IMR-90 (cell line): Measurements from ENCODE around the gene SLC35G6. TPM values are rescaled to one million over a fixed set of nuclear protein-coding genes. Genes with fewer than 3 reads are reported as not detected.

Experiments used
- ATAC-seq: fragments of 200-7000 bp; cut with Tn5 transposase; 2 replicates; pipeline ENCODE4 v1.9.1; 2020; ENCODE audit warnings: low read depth, mild to moderate bottlenecking, moderate library complexity
- BruUV-seq: library from RNA; stranded (reverse); fragments of 400-500 nt; replicated peaks from 2 replicates; lab custom pipeline; 2021; lab: Mats Ljungman, UMichigan
- CTCF ChIA-PET: fragments of 300-600 bp; formaldehyde crosslinking; extraction: SDS; loops from one replicate; lab custom pipeline; 2021; ENCODE audit warnings: antibody characterized with exemption; lab: Yijun Ruan, JAX
- POLR2A ChIA-PET: fragments of 300-600 bp; sonication (Branson Sonifier 250); formaldehyde crosslinking; loops from one replicate; lab custom pipeline; 2022; ENCODE audit warnings: antibody characterized with exemption; ENCODE audit not compliant: unreplicated experiment; lab: Charles Lee
- DNase-seq: peaks from one replicate; pipeline ENCODE4 v3.0.0; 2013
- H2AFZ ChIP-seq: replicated peaks from 2 replicates; pipeline ENCODE3; 2013; ENCODE audit warnings: low read length, mild to moderate bottlenecking; ENCODE audit not compliant: poor library complexity
- H2AK5ac ChIP-seq: 2 replicates; pipeline ENCODE4 v1.6.1; 2013; ENCODE audit warnings: low read depth, low read length, inconsistent platforms
- H2AK9ac ChIP-seq: replicated peaks from 2 replicates; pipeline ENCODE3; 2013; ENCODE audit warnings: mild to moderate bottlenecking, low read depth, low read length, moderate library complexity; ENCODE audit not compliant: poor library complexity
- H2BK120ac ChIP-seq: 2 replicates; pipeline ENCODE4 v1.6.1; 2013; ENCODE audit warnings: low read depth, low read length, inconsistent platforms
- H2BK15ac ChIP-seq: 3 replicates; pipeline ENCODE4 v1.6.1; 2013; ENCODE audit warnings: low read depth, low read length, inconsistent platforms
- H2BK20ac ChIP-seq: 2 replicates; pipeline ENCODE4 v1.6.1; 2013; ENCODE audit warnings: low read depth, mild to moderate bottlenecking, inconsistent platforms, low read length, moderate library complexity
- H2BK5ac ChIP-seq: 2 replicates; pipeline ENCODE4 v1.6.1; 2013; ENCODE audit warnings: mild to moderate bottlenecking, low read depth, low read length, inconsistent platforms; ENCODE audit not compliant: poor library complexity, severe bottlenecking
- H3K14ac ChIP-seq: replicated peaks from 2 replicates; pipeline ENCODE4 v1.6.1; 2013; ENCODE audit warnings: low read depth, low read length, inconsistent platforms
- H3K18ac ChIP-seq: 2 replicates; pipeline ENCODE4 v1.6.1; 2013; ENCODE audit warnings: low read depth, low read length, control low read depth
- H3K23ac ChIP-seq: 2 replicates; pipeline ENCODE4 v1.6.1; 2013; ENCODE audit warnings: low read depth, low read length, inconsistent platforms
- H3K27ac ChIP-seq: 2 replicates; pipeline ENCODE4 v1.5.1; 2013; ENCODE audit warnings: mild to moderate bottlenecking, control low read depth, low read length; ENCODE audit not compliant: insufficient read depth
- H3K27me3 ChIP-seq: 2 replicates; pipeline ENCODE4 v1.6.1; 2013; ENCODE audit warnings: low read length; ENCODE audit not compliant: control insufficient read depth, insufficient read depth
- H3K36me3 ChIP-seq: 2 replicates; pipeline ENCODE4 v1.6.1; 2013; ENCODE audit warnings: low read length, mixed read lengths; ENCODE audit not compliant: control insufficient read depth, insufficient read depth
- H3K4ac ChIP-seq: 2 replicates; pipeline ENCODE4 v1.6.1; 2013; ENCODE audit warnings: low read depth, low read length, inconsistent platforms
- H3K4me1 ChIP-seq: 2 replicates; pipeline ENCODE4 v1.6.1; 2013; ENCODE audit warnings: low read length, mixed read lengths; ENCODE audit not compliant: control insufficient read depth, insufficient read depth
- H3K4me2 ChIP-seq: 2 replicates; pipeline ENCODE4 v1.6.1; 2013; ENCODE audit warnings: low read depth, mild to moderate bottlenecking, control low read depth, low read length, moderate library complexity
- H3K4me3 ChIP-seq: 2 replicates; pipeline ENCODE4 v1.5.1; 2013; ENCODE audit warnings: low read depth, mild to moderate bottlenecking, control low read depth, low read length, moderate library complexity; ENCODE audit not compliant: insufficient read depth
- H3K56ac ChIP-seq: 2 replicates; pipeline ENCODE4 v1.6.1; 2013; ENCODE audit warnings: low read length, inconsistent platforms; ENCODE audit not compliant: insufficient read depth; ENCODE audit errors: extremely low read depth
- H3K79me1 ChIP-seq, 2 experiments: 2 replicates each; pipeline ENCODE4 v1.6.1; 2013; ENCODE audit warnings: low read length in 2 of 2, inconsistent platforms in 1 of 2, low read depth in 1 of 2
- H3K9ac ChIP-seq: 2 replicates; pipeline ENCODE4 v1.6.1; 2013; ENCODE audit warnings: low read depth, low read length, control low read depth
- H3K9me1 ChIP-seq: 2 replicates; pipeline ENCODE4 v1.6.1; 2013; ENCODE audit warnings: low read length, inconsistent platforms; ENCODE audit not compliant: insufficient read depth
- H3K9me3 ChIP-seq: 2 replicates; pipeline ENCODE4 v1.6.1; 2013; ENCODE audit warnings: low read length; ENCODE audit not compliant: control insufficient read depth, insufficient read depth
- H4K20me1 ChIP-seq: 2 replicates; pipeline ENCODE4 v1.6.1; 2013; ENCODE audit warnings: low read length, inconsistent platforms; ENCODE audit not compliant: insufficient read depth
- H4K5ac ChIP-seq: 2 replicates; pipeline ENCODE4 v1.6.1; 2013; ENCODE audit warnings: mild to moderate bottlenecking, low read depth, low read length, control low read depth
- H4K8ac ChIP-seq, 2 experiments: 2 replicates each; pipeline ENCODE4 v1.6.1; 2013; ENCODE audit warnings: low read depth in 2 of 2, low read length in 2 of 2, control low read depth in 1 of 2, inconsistent platforms in 1 of 2
- H4K91ac ChIP-seq: 2 replicates; pipeline ENCODE4 v1.6.1; 2013; ENCODE audit warnings: low read depth, low read length, inconsistent platforms; ENCODE audit not compliant: insufficient read depth
- BHLHE40 ChIP-seq: fragments of 150-350 bp; IDR thresholded peaks from 2 replicates; pipeline ENCODE4 v1.6.1; 2016; ENCODE audit warnings: mild to moderate bottlenecking, low read depth, low read length
- CHD1 ChIP-seq: IDR thresholded peaks from 2 replicates; pipeline ENCODE4 v1.6.1; 2012; ENCODE audit warnings: low read depth, low read length, improper control_type of control experiment
- CTCF ChIP-seq: conservative IDR thresholded peaks from 2 replicates; pipeline ENCODE4 v1.5.1; 2012; ENCODE audit warnings: mild to moderate bottlenecking, low read depth, low read length, improper control_type of control experiment
- ELK1 ChIP-seq: fragments of 150-350 bp; IDR thresholded peaks from 2 replicates; pipeline ENCODE4 v1.6.1; 2016; ENCODE audit warnings: low read depth, mild to moderate bottlenecking, low read length, moderate library complexity, borderline replicate concordance
- FOS ChIP-seq: fragments of 150-350 bp; IDR thresholded peaks from 2 replicates; pipeline ENCODE4 v1.6.1; 2016; ENCODE audit warnings: low read depth, low read length
- MXI1 ChIP-seq: IDR thresholded peaks from 2 replicates; pipeline ENCODE4 v1.6.1; 2012; ENCODE audit warnings: low read depth, mild to moderate bottlenecking, low read length, moderate library complexity, borderline replicate concordance
- NFE2L2 ChIP-seq: fragments of 150-350 bp; IDR thresholded peaks from 2 replicates; pipeline ENCODE4 v1.6.1; 2016; ENCODE audit warnings: low read depth, mild to moderate bottlenecking, low read length
- WGBS, 2 experiments: methylation state at CpG; one replicate each; pipeline versions ENCODE4 v1.1.5 to v1.1.7; 2013; ENCODE audit warnings: missing lambda C conversion rate in 2 of 2; ENCODE audit not compliant: insufficient read length in 1 of 2; ENCODE audit errors: extremely low coverage in 2 of 2; 5-methylcytosine and 5-hydroxymethylcytosine counted together
- dilution Hi-C: fragments of 300-500 bp; cut with HindIII; formaldehyde crosslinking; loops from one replicate; pipeline ENCODE4 v1.14.3; 2018; ENCODE audit warnings: low sequenced_read_pairs; ENCODE audit not compliant: unreplicated experiment
- in situ Hi-C: fragments of 300-500 bp; cut with MboI; formaldehyde crosslinking; loops from 3 replicates; pipeline ENCODE4 v1.14.3; 2019; ENCODE audit warnings: low sequenced_read_pairs, inconsistent platforms, mixed read lengths
- intact Hi-C: fragments of 100-400 bp; cut with micrococcal nuclease; formaldehyde crosslinking; loops from 2 replicates; pipeline ENCODE4 v1.10.0; 2022
- polyA plus RNA-seq, 3 experiments: library from polyadenylated mRNA; depleted of rRNA; stranded (reverse); fragments of >200 nt; gene quantifications; 2 replicates each; pipeline ENCODE4 v1.2.3, GENCODE V29; 2012; ENCODE audit warnings: low replicate concordance in 1 of 3
- total RNA-seq: library from RNA; depleted of rRNA; stranded (reverse); fragments of >200 nt; gene quantifications from 2 replicates; pipeline ENCODE4 v1.2.3, GENCODE V29; 2012
- TF ChIP-seq, protein P1 (sequence below): fragments of 150-350 bp; IDR thresholded peaks from 2 replicates; pipeline ENCODE4 v1.6.1; 2017; ENCODE audit warnings: mild to moderate bottlenecking, antibody characterized with exemption, low read length, low read depth

SLC35G6 gene
- total and polyA plus RNA-seq, 2 of the 4 experiments (the other 2 are of a cell fraction) = not detected

DNA sequence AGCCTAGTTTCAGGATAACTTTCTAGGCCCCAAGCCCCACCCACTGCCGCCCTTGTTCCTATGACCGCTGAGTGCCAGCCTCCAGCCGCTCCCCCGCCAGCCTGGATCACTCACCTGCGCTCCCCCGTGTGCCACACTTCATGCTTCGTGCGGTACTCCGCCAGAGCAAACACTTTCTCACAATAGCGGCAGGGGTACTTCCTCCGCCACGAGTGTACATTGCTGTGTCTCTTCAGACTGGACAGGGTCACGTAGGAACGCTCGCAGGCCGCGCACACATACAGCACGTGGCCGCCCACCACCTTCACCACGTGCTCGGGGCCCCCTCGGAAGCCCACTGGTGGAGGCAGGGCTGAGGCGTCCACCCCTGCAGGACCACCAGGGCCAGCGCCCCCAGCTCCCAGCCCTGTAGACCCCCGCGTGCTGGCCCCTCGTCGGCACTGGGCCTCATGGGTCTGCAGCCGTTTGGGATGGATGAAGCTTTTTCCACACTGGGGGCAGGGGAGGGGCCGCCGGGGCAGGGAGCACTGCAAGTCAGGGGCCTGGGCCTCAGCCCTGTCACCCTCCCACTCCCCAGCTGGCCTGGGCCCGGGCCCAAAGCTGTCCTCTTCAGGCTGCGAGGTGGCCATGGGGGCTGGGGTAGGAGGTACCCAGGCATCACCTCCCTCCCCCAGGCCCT, 15.5 kb upstream of the SLC35G6 start:
- Histone ChIP-seq H3K79me1 (peaks cover 14 to 75% of the 10 kb centered on the region in 2 experiments; a peak in 3 of 4 replicates), H2BK5ac (no peak overlapping the region), H2BK20ac (no peak overlapping the region), H2AFZ (no peak overlapping the region), H3K4ac (no peak overlapping the region), H3K27me3 (no peaks in the 10 kb centered on the region), H3K9me1 (peaks cover 24% of the 10 kb centered on the region), H2BK15ac (no peak overlapping the region), H3K9me3 (no peaks in the 10 kb centered on the region), H2AK9ac (no peak overlapping the region), H3K14ac (no peak overlapping the region), H2BK120ac (no peak overlapping the region), H3K4me2 (no peak overlapping the region), H3K27ac (no peak overlapping the region), H4K8ac (no peak overlapping the region), H3K18ac (no peak overlapping the region), H3K4me1 (peaks cover 12% of the 10 kb centered on the region; the same call in 1 of the 2 replicates), H3K23ac (no peak overlapping the region), H3K36me3 (peaks cover 48% of the 10 kb centered on the region), H4K91ac (no peak overlapping the region), H3K4me3 (no peak overlapping the region), H4K5ac (no peak overlapping the region), H3K9ac (no peak overlapping the region), H2AK5ac (no peak overlapping the region), H4K20me1 (peaks cover 57% of the 10 kb centered on the region), H3K56ac (no peak overlapping the region)
- ChIA-PET CTCF (no interaction called here), POLR2A (no interaction called here)
- in situ Hi-C loops (no loop called here), dilution Hi-C loops (no loop called here), intact Hi-C loops (no loop called here)
- WGBS, 2 experiments = 96% methylated on average over 17 of the region's 33 CpGs; no CpG with 5 or more reads in 1 of the 2 experiments
- DNase-seq (no peak), ATAC-seq (no peak)
- TF ChIP-seq MXI1 (no peak), CTCF (no peak), CHD1 (no peak), BHLHE40 (no peak), NFE2L2 (no peak), FOS (no peak), ELK1 (no peak)
- TF ChIP-seq, protein P1, sequence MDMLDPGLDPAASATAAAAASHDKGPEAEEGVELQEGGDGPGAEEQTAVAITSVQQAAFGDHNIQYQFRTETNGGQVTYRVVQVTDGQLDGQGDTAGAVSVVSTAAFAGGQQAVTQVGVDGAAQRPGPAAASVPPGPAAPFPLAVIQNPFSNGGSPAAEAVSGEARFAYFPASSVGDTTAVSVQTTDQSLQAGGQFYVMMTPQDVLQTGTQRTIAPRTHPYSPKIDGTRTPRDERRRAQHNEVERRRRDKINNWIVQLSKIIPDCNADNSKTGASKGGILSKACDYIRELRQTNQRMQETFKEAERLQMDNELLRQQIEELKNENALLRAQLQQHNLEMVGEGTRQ = no peak
- BruUV-seq = no TSS peak
